ENCODE measurements around the gene SH3BP4.

GRCh38 chr2:235056768-235057167 lies 105.0 kb downstream of the SH3BP4 start:
- TF ChIP-seq CTCF (IDR thresholded peaks at IDR 0.05) (no peak), POLR2A (IDR thresholded peaks at IDR 0.05) (no peak)

Measured in Peyer's patch (tissue), 4 donors.